AG04450 (cell line): ENCODE data around the gene CBS. TPM values are rescaled to one million over a fixed set of nuclear protein-coding genes. Genes with fewer than 3 reads are reported as not detected.

ENCODE experiments used
- CTCF ChIA-PET: fragments of 300-600, 350-600 bp; formaldehyde crosslinking; extraction: SDS; loops from one replicate; lab custom pipeline; 2022; ENCODE audit warnings: antibody characterized with exemption, inconsistent platforms; lab: Charles Lee
- POLR2A ChIA-PET: fragments of 350-600 bp; formaldehyde crosslinking; extraction: SDS; loops from one replicate; lab custom pipeline; 2021; ENCODE audit warnings: antibody characterized with exemption, inconsistent platforms; lab: Yijun Ruan, JAX
- DNase-seq: peaks from one replicate; pipeline ENCODE4 v3.0.0-alpha.2; 2011; ENCODE audit warnings: low read depth, low spot score
- H3K27ac ChIP-seq: one replicate; pipeline ENCODE4 v1.5.1; 2012; ENCODE audit warnings: low read depth, low read length, control low read depth
- H3K27me3 ChIP-seq: one replicate; pipeline ENCODE4 v1.6.0; 2012; ENCODE audit warnings: low read length; ENCODE audit not compliant: control insufficient read depth, insufficient read depth
- H3K4me3 ChIP-seq: 2 replicates; pipeline ENCODE4 v1.5.1; 2011; ENCODE audit warnings: mild to moderate bottlenecking, low read depth, low read length, control low read depth
- H3K9me3 ChIP-seq: 2 replicates; pipeline ENCODE4 v1.5.1; 2012; ENCODE audit warnings: low read length; ENCODE audit not compliant: control insufficient read depth, insufficient read depth
- CTCF ChIP-seq: IDR thresholded peaks from 2 replicates; pipeline ENCODE4 v1.5.1; 2011; ENCODE audit warnings: low read depth, low read length, control low read depth, inconsistent platforms
- polyA plus RNA-seq: library from polyadenylated mRNA; depleted of rRNA; stranded (reverse); fragments of >200 nt; gene quantifications from 2 replicates; pipeline ENCODE4 v1.2.3, GENCODE V29; 2011; rRNA removed

CBS gene
- polyA plus RNA-seq, 1 experiment = 41.1 TPM

GRCh38 chr21:43005635-43006034 lies 70.0 kb downstream of the CBS start:
- no peak for TF ChIP-seq CTCF
- Histone ChIP-seq H3K27me3 (no peaks in the 10 kb centered on the region), H3K9me3 (peaks cover 2% of the 10 kb centered on the region; the same call in 1 of the 2 replicates), H3K27ac (no peak overlapping the region), H3K4me3 (no peak overlapping the region)
- CTCF ChIA-PET = no interaction called here
- POLR2A ChIA-PET = no interaction called here
- DNase-seq = no peak

GRCh38 chr21:43004926-43005325 lies 70.7 kb downstream of the CBS start:
- DNase-seq = no peak
- POLR2A ChIA-PET = no interaction called here

More at GRCh38 chr21:43004926-43005325, 70.7 kb downstream of the CBS start:
- no peak overlapping the region for H3K4me3 ChIP-seq
- H3K27ac ChIP-seq = no peak overlapping the region
- CTCF ChIA-PET = no interaction called here
- peaks cover 2% of the 10 kb centered on the region for H3K9me3 ChIP-seq
- no peak for TF ChIP-seq CTCF
- H3K27me3 ChIP-seq = no peaks in the 10 kb centered on the region

Other genes with a start within 250 kb of the CBS start
- 8.9 and 10.6 TPM in 2 replicates for gene WDR4, start 196.3 kb downstream of the CBS start, polyA plus RNA-seq
- gene NDUFV3, start 182.5 kb downstream of the CBS start, polyA plus RNA-seq = 25.9 and 26.9 TPM in 2 replicates
- not detected in 2 replicates for gene ERVH48-1, start 150.2 kb downstream of the CBS start, polyA plus RNA-seq
- gene PKNOX1, start 101.3 kb downstream of the CBS start, polyA plus RNA-seq = 57.4 and 65.6 TPM in 2 replicates
- 3.8 and 56.9 TPM in 2 replicates for gene U2AF1, start 31.7 kb upstream of the CBS start, polyA plus RNA-seq
- gene CRYAA, start 93.2 kb upstream of the CBS start, polyA plus RNA-seq = not detected in 2 replicates